HL-60 (cell line): ENCODE data around the gene DTWD2.
"Not testable (repeated sequence)": the region's sequence is repeated elsewhere in the genome, so short reads cannot be mapped to it uniquely, and the experiment has no call there.

Experiments used
- DNase-seq, 2 experiments: peaks; one replicate each; pipeline ENCODE4 v3.0.0-alpha.2; 2010 to 2020; ENCODE audit warnings: low read depth in 1 of 2, low spot score in 1 of 2
- H3K27ac ChIP-seq: fragments of 250-450 bp; sonication (Bioruptor Pico); replicated peaks from 2 replicates; pipeline ENCODE4 v1.5.1; 2020; ENCODE audit warnings: mild to moderate bottlenecking, moderate library complexity
- H3K27me3 ChIP-seq: fragments of 250-450 bp; sonication (Bioruptor Pico); 2 replicates; pipeline ENCODE4 v1.5.1; 2021; ENCODE audit warnings: mild to moderate bottlenecking, moderate library complexity; ENCODE audit not compliant: insufficient read depth, poor library complexity, severe bottlenecking
- H3K4me3 ChIP-seq: replicated peaks from 2 replicates; pipeline ENCODE4 v1.5.1; 2011; ENCODE audit warnings: mild to moderate bottlenecking, control low read depth, low read length; ENCODE audit not compliant: insufficient read depth
- CTCF ChIP-seq: IDR thresholded peaks from one replicate; pipeline ENCODE4 v1.5.1; 2011; ENCODE audit warnings: low read length, control low read depth, inconsistent platforms; ENCODE audit not compliant: insufficient read depth
- GABPA ChIP-seq: IDR thresholded peaks from 2 replicates; pipeline ENCODE4 v1.6.1; 2012; ENCODE audit warnings: low read depth
- POLR2AphosphoS5 ChIP-seq: IDR thresholded peaks from 2 replicates; pipeline ENCODE4 v1.6.1; 2012; ENCODE audit warnings: low read depth
- REST ChIP-seq: IDR thresholded peaks from 2 replicates; pipeline ENCODE4 v1.6.1; 2012; ENCODE audit warnings: low read depth; ENCODE audit not compliant: insufficient replicate concordance
- SPI1 ChIP-seq: IDR thresholded peaks from 2 replicates; pipeline ENCODE4 v1.6.1; 2012; ENCODE audit warnings: low read depth, mild to moderate bottlenecking, borderline replicate concordance

Gene DTWD2

GRCh38 chr5:118980438-118980837 lies 7.9 kb downstream of the DTWD2 start:
- TF ChIP-seq GABPA (no peak), POLR2AphosphoS5 (no peak), CTCF (no peak), REST (no peak), SPI1 (no peak)
- no peaks in the 10 kb centered on the region for H3K27me3 ChIP-seq
- no peak for DNase-seq
- H3K4me3 ChIP-seq, result no peak overlapping the region
- no peak overlapping the region for H3K27ac ChIP-seq

GRCh38 chr5:118980017-118980416 lies 8.3 kb downstream of the DTWD2 start:
- H3K27ac ChIP-seq, result no peak overlapping the region
- no peak overlapping the region for H3K4me3 ChIP-seq
- no peak for DNase-seq
- no peaks in the 10 kb centered on the region for H3K27me3 ChIP-seq
- TF ChIP-seq POLR2AphosphoS5, result no peak
- TF ChIP-seq CTCF, result no peak
- no peak for TF ChIP-seq SPI1
- TF ChIP-seq GABPA, result no peak
- TF ChIP-seq REST, result no peak

- not testable (repeated sequence) for H3K4me3 ChIP-seq, H3K27me3 ChIP-seq, DNase-seq, H3K27ac ChIP-seq
These were observed 14.4 kb downstream of the DTWD2 start for GRCh38 chr5:118973779-118974445.

- H3K27me3 ChIP-seq, result no peaks in the 10 kb centered on the region
- no peak overlapping the region for H3K4me3 ChIP-seq
- TF ChIP-seq GABPA (no peak), CTCF (no peak), REST (no peak), SPI1 (no peak), POLR2AphosphoS5 (no peak)
- no peak for DNase-seq
- no peak overlapping the region for H3K27ac ChIP-seq
These were observed 19.4 kb downstream of the DTWD2 start for GRCh38 chr5:118968925-118969375.
